Lung (tissue), 12 donors: ENCODE measurements around the gene BMP10. TPM values are rescaled to one million over a fixed set of nuclear protein-coding genes. Genes with fewer than 3 reads are reported as not detected.

ENCODE experiments used
- ATAC-seq: fragments of 200-7000 bp; cut with Tn5 transposase; one replicate; pipeline ENCODE4 v1.9.1; 2020; ENCODE audit warnings: moderate number of reproducible peaks; ENCODE audit not compliant: insufficient read depth, low FRiP score
- DNase-seq, 3 donors: peaks; one replicate each; pipeline ENCODE4 v3.0.0-alpha.2; 2013 to 2017
- H3K27ac ChIP-seq, 2 donors: one replicate each; pipeline ENCODE4 v1.5.1; 2013; ENCODE audit warnings: mild to moderate bottlenecking in 2 of 2, moderate library complexity in 2 of 2, control low read depth in 1 of 2, inconsistent platforms in 1 of 2, low read depth in 1 of 2, low read length in 1 of 2
- H3K27me3 ChIP-seq, 3 donors: one replicate each; pipeline ENCODE4 v1.5.1; 2013; ENCODE audit warnings: low read length in 2 of 3; ENCODE audit not compliant: control insufficient read depth in 3 of 3, insufficient read depth in 3 of 3
- H3K36me3 ChIP-seq, 4 donors: one replicate each; pipeline ENCODE4 v1.5.1; 2013; ENCODE audit warnings: low read length in 4 of 4, mild to moderate bottlenecking in 1 of 4, moderate library complexity in 1 of 4; ENCODE audit not compliant: control insufficient read depth in 4 of 4, insufficient read depth in 4 of 4
- H3K4me1 ChIP-seq, 5 donors: one replicate each; pipeline ENCODE4 v1.5.1; 2013; ENCODE audit warnings: low read length in 5 of 5, mild to moderate bottlenecking in 2 of 5, moderate library complexity in 1 of 5; ENCODE audit not compliant: control insufficient read depth in 5 of 5, insufficient read depth in 5 of 5
- H3K4me3 ChIP-seq: one replicate; pipeline ENCODE4 v1.5.1; 2013; ENCODE audit warnings: mild to moderate bottlenecking, control low read depth, moderate library complexity
- H3K9ac ChIP-seq, 2 donors: one replicate each; pipeline ENCODE4 v1.5.1; 2013; ENCODE audit warnings: low read length in 2 of 2, control low read depth in 1 of 2; ENCODE audit not compliant: insufficient read depth in 1 of 2
- H3K9me3 ChIP-seq, 4 donors: one replicate each; pipeline ENCODE4 v1.5.1; 2013; ENCODE audit warnings: low read length in 3 of 4, mild to moderate bottlenecking in 1 of 4, moderate library complexity in 1 of 4; ENCODE audit not compliant: control insufficient read depth in 4 of 4, insufficient read depth in 3 of 4
- CTCF ChIP-seq: IDR thresholded peaks from 2 replicates; pipeline ENCODE4 v1.5.1; 2012; ENCODE audit warnings: mild to moderate bottlenecking; ENCODE audit errors: control extremely low read depth, extremely low read depth
- WGBS, 2 donors: extraction: QIAGEN DNeasy Blood & Tissue Kit; methylation state at CpG; one replicate each; pipeline ENCODE4 v1.1.7; 2013; 5-methylcytosine and 5-hydroxymethylcytosine counted together
- polyA plus RNA-seq, 2 donors: library from polyadenylated mRNA; stranded (reverse); fragments of 200-250 nt; gene quantifications; one replicate each; pipeline ENCODE4 v1.2.1, GENCODE V29; 2013
- total RNA-seq, 2 donors: library from RNA; depleted of rRNA in 1 of 2; stranded (reverse); fragments of >200 nt in 1 of 2; gene quantifications; one replicate each; pipeline ENCODE4 v1.2.1, GENCODE V29; 2014 to 2021
- donor health status: control.
- donor health status: control.
- donor health status: Bipolar disorder and iron deficiency.
- donor health status: healthy.
- donor health status: DM: yes; HTN: yes; CAD: no.

Gene BMP10
- total and polyA plus RNA-seq, 4 donors: 0.31 TPM; not detected in 3

GRCh38 chr2:68855550-68855949, 15.6 kb downstream of the BMP10 start:
- Histone ChIP-seq H3K27me3 (no peaks in the 10 kb centered on the region), H3K27ac (no peak overlapping the region), H3K36me3 (no peaks in the 10 kb centered on the region), H3K9me3 (no peaks in the 10 kb centered on the region), H3K4me3 (no peak overlapping the region), H3K4me1 (peaks cover 0 to 13% (median 0%) of the 10 kb centered on the region in 5 donors), H3K9ac (no peak overlapping the region)
- WGBS, 2 donors: 96 to 99% methylated on average over 3 of the region's 3 CpGs
- no peak for TF ChIP-seq CTCF
- no peak for DNase-seq
- ATAC-seq: no peak

GRCh38 chr2:68854476-68854875, 16.7 kb downstream of the BMP10 start:
- H3K4me3 ChIP-seq: no peak overlapping the region
- H3K36me3 ChIP-seq: no peaks in the 10 kb centered on the region
- no peak for TF ChIP-seq CTCF
- ATAC-seq (no peak), DNase-seq (no peak)
- no peaks in the 10 kb centered on the region for H3K27me3 ChIP-seq
- H3K27ac ChIP-seq: no peak overlapping the region
- peaks cover 0 to 13% (median 0%) of the 10 kb centered on the region in 5 donors for H3K4me1 ChIP-seq
- H3K9ac ChIP-seq: no peak overlapping the region
- H3K9me3 ChIP-seq: no peaks in the 10 kb centered on the region

GRCh38 chr2:68853915-68854314, 17.3 kb downstream of the BMP10 start:
- H3K4me3 ChIP-seq: no peak overlapping the region
- H3K9me3 ChIP-seq: no peaks in the 10 kb centered on the region
- no peak for DNase-seq
- no peak for ATAC-seq
- H3K36me3 ChIP-seq: no peaks in the 10 kb centered on the region
- H3K4me1 ChIP-seq: peaks cover 0 to 13% (median 0%) of the 10 kb centered on the region in 5 donors
- TF ChIP-seq CTCF: no peak
- no peak overlapping the region for H3K9ac ChIP-seq
- WGBS, 2 donors: 73 to 85% methylated on average over 4 of the region's 4 CpGs
- no peaks in the 10 kb centered on the region for H3K27me3 ChIP-seq
- H3K27ac ChIP-seq: no peak overlapping the region

GRCh38 chr2:68853035-68853434, 18.2 kb downstream of the BMP10 start:
- Histone ChIP-seq H3K36me3 (no peaks in the 10 kb centered on the region), H3K27ac (no peak overlapping the region), H3K9ac (no peak overlapping the region), H3K27me3 (no peaks in the 10 kb centered on the region), H3K4me1 (peaks cover 0 to 6% (median 0%) of the 10 kb centered on the region in 5 donors), H3K9me3 (no peaks in the 10 kb centered on the region), H3K4me3 (no peak overlapping the region)
- WGBS, 2 donors: 91 to 95% methylated on average over 2 of the region's 2 CpGs
- no peak for TF ChIP-seq CTCF
- no peak for DNase-seq
- no peak for ATAC-seq
